HTERT RPE-1 (cell line): ENCODE measurements around the gene ETV6.

Experiments used
- in situ Hi-C: fragments of 300-500 bp; cut with MboI; formaldehyde crosslinking; loops from 4 replicates; pipeline ENCODE4 v1.14.3; 2020; ENCODE audit warnings: low sequenced_read_pairs

ETV6 gene

DNA sequence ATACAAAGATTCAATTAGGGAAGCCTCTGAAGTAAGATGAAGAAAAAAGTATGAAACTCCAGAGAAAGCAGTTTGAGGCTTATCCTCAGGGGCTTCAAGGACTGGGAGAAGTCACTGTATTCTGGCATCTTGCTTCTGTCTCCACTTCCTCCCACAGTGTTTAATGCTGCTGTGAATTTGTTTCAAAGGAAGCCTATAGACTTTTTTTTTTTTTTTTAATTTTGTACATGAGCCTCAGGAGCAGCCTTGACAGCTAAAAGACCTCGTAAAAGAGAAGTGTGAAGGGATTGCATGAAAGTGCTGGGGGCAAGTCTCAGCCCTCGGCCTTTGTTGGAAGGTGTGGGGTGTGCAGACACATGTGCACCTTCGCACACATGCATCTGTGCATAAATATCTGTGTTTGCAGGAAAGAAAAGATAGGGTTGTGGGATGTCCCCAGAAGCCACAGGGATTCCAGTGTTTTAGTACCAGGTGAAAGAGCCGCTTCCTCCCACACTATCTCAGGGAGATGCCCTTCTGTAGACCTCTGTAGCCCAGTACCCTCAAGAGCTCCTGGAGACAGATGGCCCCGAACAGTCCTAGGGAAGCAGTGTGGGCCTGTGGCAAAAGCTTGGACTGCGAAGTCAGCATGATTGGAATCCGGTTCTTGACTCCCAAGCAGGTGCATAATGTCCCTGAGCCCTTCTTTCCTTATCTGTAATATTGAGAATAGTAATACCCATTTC, 227.8 kb downstream of the ETV6 start:
- in situ Hi-C loops, result no loop called here

DNA sequence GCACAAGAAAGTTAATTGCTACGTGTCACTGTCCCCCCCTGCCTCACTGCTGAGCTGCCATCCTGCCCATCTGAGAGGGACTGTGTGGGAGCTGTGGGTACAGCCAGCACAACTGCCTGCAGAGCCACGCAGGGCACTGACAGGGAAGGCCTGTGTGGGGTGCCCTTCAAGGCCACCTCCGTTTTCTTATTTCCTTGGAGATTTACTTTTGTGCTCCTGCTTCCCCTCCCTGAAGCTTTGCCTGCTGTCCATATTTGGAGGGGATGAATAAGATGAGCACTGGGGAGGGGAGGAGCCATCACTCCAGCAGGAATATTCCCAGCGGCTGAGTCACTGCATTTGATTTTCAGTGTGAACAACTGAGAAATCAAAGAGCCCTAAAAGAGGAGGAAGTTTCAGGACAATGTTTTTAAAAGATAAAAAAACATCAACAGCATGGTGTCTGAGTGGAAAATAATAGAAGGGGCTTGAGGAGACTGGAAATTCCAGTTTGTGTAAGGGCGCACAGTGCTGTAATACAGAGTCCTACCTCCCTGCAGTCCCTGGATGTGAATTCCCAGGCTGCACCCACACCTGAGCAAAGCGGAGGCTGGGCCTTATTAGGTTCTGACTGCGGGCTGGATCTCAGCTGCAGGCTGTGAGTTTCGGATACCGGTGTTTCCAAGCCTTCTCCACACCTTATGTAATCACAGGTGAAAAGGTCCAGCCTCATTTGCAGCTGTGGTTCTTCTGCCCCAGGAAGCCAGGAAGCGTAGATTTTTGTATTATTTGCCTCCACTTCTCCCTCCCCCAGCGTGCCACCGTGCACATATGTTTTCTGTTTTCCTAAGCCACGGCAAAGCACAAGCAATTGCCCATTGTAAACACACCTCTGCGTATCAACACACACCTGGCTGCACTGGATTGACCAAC, 228.7 kb downstream of the ETV6 start:
- in situ Hi-C loops, result no loop called here

DNA sequence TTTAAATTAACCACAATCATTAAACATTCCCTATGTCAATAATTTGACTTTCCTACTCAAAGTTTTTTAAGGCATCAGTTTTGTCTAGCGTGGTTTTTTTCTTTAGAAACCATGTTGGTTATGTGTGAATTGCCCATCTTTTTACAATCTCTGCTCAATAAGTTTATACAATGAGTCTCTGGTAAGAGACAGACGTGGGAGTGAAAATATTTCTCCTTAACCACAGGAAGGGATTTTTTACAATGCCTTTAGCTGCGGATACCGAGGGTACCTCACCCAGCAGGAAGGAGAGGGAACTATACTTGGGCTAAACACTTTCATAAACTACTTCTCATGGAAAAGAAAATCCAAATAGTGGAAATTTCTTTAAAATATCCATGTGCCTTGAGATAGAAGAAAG, 229.8 kb downstream of the ETV6 start:
- in situ Hi-C loops, result no loop called here

DNA sequence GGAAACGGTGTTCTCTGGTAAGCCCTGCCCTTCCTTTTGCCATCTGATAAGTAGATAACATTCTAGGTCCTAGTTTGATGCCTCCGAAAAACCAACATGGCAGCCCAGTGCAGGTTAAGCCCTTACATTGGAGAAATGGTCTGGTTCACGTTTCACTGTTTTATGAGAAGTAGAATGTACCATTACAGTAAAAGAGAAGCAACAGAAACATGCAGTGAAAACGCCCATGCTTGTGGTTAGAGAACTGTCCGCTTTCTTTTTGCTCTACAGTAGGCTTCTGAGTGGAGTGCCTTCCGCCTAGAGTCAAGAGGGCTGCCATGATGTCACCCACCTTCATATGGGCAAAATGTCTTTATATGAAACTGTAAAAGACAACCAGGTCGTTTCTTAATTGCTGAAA, 230.9 kb downstream of the ETV6 start:
- in situ Hi-C loops, result no loop called here

DNA sequence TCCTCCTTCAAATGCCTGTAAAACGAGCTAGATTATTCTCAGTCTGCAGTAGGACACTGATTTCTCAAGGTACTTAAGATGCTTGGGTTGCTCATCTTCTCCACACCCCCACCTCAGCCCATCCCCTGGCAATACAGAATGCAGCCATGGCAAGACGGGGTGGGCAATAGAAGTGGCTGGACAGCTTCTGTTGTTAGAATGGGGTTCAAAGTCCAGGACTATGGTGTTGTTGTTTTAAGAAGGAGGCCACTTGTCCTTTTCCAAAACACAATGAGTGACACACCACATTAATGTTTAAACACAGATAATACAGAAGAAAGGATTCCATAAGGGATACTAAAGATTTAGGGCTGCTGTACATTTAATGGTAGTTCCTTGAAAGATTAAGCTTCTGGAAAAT, 232.4 kb downstream of the ETV6 start:
- in situ Hi-C loops, result no loop called here

DNA sequence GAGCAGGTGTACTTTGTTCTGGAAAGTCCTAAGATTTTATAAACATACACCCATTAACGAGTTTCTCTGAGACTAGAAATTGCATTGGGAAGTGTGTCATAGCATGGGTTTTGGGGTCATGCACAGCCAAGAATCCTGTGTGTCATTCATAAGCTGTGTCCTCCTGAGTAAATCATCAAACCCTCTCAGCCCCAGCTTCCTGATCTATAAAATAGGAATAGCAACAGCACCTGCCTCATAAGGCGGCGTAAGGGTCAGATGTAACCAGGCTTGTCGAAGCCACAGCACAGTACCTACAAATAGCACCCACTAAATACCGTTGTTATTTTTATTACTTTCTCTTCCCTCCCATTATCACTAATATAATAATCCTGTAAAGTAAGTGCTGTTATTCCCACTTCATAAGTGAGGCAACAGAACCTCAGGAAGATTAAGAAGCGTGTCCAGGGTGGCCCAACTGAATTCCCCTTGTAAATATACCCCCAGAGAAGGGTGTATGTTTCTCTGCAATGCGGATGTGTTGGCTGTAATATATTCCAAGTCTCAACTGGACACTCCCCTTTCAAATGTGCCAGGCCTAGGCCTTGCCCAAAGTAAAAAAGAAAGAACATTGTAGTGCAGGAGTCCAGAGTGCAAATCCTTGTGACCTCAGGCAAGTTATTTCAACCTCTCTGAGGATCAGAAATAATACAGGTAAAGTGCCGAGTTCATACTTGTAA, 233.0 kb downstream of the ETV6 start:
- in situ Hi-C loops, result no loop called here

DNA sequence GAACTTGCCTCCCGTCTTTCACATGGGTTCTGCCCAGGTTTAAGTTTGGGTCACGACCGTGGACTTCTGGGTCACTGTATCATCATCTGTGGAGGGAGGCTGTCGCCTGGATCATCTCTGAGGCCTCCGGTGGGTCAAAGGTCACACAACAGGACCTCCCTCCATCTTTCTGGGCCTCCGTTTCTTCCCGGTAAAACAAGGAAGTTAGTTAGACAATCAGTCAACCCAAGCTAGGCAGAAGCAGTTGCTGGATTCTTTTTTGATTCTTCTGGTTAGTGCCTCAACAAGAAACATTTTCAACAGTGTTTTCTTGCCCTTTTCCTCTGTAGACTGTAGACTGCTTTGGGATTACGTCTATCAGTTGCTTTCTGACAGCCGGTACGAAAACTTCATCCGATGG, 234.6 kb downstream of the ETV6 start:
- in situ Hi-C loops, result no loop called here

DNA sequence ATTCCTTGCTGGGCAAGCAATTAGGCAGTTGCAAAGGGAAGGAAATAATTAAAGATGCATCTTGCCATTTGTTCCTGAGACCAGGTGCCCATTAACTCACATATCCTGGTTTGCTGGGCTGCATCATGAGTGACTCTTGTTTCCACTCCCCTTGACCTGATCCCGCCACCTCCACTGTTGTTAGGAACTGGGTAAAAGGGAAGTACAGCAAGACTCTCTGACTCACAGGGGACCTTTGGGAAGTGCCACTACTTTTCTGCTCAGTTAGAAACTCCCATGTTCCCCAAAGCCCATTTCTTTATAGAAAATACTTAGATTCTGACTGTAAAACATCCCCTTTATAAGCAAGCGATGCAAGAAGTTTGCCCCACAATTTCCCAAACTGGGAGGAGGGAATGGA, 235.2 kb downstream of the ETV6 start:
- in situ Hi-C loops, result no loop called here

DNA sequence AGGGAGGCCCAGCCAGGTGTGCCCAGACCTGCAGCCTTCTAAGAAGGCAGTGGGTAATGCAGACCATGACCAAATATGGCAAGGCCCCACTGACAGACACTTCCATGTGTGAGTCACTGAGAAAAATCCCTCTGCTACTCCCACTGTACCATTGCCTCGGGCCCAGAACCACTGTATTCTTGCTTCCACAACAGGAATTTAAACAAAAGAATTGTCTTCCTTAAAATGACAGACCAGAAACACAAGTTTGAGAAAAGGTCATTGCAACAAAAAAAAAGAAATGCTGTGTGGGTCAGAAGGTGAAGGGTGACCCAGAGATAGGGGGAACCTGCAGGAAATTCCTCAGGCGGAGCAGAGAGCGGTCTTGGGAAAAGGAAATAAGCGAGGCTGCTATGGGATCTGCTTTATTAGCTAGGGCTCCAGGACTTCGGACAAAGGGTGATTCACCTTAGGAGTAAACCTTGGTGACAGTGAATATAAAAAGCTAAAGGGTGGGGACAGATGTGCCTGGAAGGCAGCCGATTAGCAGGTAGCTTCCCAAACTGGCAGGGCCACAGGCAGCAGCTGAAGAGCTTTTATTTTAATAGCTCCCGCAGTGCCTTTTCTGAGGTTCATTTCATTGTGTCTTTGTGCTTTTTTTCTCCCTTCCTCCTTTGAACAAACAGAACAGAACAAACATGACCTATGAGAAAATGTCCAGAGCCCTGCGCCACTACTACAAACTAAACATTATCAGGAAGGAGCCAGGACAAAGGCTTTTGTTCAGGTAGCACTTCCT, 236.0 kb downstream of the ETV6 start:
- in situ Hi-C loops, result no loop called here

DNA sequence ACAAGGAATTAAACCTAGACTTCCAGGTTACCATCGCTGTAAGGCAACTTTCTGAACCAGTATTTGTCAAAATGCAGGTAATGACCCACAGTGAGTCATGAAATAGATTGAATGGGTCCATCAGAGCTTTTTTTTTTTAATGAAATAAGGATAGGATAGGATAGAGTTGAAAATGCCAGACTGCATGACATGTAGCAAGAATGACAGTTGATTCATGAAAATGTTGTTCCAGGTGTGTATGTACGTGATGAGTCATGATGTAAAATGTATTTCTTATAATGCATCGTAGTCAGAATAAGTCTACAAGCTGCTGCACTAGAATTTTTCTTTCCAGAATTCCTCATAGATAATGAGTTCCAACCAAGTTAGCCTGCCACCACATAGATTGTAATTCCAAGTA, 236.9 kb downstream of the ETV6 start:
- in situ Hi-C loops, result no loop called here

DNA sequence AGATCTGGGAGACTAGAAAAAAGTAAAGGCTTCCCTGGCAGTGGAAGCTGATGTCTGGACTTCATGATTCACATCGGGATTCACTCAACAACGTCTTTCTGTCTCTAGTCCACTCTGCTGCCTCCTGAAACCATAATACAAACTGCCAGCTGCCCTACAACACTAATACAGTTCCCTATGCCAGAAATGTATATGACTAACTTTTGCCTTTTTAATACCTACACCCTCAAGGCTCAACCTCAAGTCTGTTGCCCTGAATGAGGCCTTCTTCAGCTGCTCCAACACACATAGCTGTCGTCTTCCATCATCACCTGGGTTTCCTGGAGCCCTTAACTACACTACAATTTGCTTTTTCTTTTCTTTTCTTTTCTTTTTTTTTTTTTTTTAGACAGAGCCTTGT, 238.6 kb downstream of the ETV6 start:
- in situ Hi-C loops, result no loop called here

DNA sequence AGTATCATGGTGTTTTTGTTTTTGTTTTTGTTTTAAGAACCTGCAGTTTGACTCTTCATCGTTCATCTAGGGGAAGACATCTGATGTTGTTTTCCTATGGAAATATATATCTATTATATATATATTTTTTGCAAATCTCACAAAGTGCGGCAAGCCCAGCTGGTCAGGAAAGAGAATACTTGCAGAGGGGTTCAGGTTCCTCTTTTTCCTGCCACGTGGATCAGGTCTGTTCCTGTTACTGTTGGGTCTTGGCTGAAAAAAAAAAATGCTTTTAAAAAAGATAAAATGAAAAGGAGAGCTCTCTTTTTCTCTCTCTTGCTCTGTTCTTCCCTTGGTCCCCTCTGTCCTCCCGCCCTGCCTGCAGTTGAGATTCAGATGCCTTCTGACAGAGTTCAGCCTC, 241.9 kb downstream of the ETV6 start:
- in situ Hi-C loops, result no loop called here

DNA sequence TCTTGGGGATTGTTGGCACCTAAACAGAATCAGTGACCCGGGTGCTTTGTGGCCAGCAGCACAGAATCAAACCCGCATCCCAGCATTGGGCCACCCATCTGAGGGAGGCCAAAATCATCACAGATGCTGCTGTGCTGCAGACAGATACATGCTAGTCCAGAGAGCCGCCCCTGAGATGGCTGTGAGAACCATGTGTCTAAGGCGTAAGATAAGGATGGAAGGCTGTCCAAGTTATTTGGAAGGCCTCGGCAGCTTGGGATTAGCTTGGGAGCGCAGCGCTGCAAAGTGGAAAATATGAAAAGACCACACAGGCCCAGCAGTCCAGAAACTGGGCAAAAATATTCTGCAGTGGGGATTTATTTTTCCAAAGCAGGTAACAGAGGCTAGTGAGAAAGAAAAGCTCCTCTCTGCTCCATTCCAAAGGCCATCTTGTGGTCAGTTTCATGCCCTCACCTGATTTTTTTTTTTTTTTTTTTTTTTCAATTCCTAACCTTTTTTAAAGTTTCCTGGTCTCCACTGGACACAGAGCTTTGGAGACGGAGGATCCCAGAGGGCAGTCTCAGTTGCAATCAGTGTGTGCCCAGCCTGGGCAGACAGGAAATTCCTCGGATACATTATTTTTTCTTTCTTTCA, 242.4 kb downstream of the ETV6 start:
- in situ Hi-C loops, result no loop called here

DNA sequence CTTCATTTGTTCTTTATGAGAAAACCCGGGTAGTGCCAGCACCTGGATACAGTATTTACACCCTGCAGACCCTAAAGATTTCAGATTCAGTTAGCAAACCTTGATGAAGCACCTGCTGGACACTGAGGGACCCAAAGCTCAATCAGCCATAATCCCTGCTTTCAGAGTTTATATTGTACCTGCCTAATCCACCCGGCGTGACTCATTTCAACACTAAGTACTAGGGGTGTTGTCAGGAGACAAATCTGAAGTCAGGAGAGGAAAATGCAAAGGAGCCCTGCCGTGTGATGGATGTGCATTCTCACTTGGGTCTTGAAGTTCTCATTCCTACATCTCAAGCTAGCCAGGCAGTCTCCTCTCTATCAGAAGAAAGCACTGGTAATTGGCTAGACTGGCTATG, 244.5 kb downstream of the ETV6 start:
- in situ Hi-C loops, result no loop called here

DNA sequence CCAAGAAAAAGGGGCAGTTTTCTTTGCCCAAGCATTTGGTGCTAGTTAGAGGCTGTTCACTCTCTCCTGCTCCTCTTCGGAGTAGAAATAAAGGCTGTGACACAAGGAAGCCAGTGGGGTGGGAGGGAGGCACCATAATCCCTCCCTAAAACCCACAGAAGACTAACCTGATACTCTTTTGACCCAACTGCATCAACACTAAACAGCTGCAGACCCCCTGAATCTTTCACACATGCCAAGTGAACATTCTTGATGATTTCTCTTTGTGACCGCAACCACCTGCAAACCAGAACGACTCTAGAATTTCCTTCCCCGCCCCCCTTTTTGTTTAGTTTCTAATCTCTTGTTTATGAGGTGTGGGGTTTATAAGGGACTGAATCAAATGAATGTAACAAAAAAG, 245.4 kb downstream of the ETV6 start:
- in situ Hi-C loops, result no loop called here

DNA sequence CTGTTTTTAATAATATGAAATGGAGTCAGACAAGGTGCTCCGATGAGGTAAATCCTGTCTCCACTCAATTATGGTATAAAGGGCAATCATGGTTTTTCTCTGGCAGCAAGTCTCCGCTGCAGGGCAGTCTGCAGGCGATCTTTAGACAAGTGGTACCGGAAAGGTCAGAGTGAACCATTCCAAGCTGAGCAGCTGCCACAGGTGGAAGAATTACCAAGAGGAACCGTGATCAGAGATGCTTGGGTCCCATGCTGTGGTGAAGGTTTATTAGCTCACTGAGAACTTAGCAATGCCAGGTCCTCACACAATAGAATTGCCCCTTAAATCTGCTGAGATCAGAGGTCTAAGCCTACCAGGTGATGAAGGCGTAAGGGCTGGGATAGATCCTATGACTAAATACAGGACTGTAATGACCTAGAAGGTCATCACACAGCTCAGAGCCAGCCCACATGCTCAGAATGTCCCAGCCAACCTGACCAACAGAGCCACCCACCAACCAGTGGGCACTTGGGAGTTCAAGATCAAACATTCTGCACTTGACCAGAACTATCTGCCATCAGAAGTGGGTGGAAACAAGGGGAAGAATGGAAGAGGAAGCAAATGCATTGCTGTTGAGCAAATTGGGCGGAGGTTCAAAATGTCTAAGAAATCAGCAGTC, 246.1 kb downstream of the ETV6 start:
- in situ Hi-C loops, result no loop called here

DNA sequence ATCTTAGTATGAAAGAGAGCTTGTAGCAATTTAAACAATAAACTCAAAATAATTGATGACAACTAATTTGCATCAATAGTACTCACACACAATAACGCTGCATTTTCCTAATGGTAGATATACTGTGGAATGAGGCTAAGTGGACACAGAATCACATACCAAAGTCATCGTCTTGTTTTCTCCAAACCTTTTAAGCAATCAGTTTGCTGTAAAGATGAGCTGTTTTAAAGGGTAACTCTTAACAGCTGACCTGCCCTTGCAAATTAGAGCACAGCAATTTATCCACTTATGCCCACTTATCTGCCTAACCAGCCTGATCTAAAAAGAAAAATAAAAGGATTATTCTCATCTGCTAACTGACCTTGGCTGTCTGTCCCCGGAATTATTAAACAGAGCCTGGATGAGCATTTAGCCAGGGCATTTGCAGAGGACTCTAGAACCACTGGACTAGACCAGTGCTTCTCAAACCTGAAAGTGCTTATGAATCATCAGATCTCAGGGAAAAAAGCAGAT, 247.0 kb downstream of the ETV6 start:
- in situ Hi-C loops, result no loop called here

DNA sequence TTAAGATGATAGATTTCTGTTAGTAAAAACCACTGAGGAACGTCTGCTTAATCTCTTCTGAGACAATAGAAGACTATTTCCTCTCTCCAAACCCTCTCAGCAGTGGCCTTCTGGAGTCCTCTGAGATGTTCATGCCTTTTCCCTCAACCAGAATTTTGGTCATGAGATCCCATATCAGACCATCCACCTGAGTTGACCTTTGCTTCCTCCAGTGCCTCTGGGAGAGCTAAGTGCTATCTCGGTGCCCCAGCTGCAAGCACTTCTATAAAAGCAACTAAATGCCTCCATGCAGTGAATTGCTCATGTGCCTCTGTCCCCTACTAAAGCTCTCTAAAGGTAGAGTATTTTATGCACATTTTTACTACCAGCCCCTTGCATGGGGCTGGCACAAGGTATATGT, 248.4 kb downstream of the ETV6 start:
- in situ Hi-C loops, result no loop called here

DNA sequence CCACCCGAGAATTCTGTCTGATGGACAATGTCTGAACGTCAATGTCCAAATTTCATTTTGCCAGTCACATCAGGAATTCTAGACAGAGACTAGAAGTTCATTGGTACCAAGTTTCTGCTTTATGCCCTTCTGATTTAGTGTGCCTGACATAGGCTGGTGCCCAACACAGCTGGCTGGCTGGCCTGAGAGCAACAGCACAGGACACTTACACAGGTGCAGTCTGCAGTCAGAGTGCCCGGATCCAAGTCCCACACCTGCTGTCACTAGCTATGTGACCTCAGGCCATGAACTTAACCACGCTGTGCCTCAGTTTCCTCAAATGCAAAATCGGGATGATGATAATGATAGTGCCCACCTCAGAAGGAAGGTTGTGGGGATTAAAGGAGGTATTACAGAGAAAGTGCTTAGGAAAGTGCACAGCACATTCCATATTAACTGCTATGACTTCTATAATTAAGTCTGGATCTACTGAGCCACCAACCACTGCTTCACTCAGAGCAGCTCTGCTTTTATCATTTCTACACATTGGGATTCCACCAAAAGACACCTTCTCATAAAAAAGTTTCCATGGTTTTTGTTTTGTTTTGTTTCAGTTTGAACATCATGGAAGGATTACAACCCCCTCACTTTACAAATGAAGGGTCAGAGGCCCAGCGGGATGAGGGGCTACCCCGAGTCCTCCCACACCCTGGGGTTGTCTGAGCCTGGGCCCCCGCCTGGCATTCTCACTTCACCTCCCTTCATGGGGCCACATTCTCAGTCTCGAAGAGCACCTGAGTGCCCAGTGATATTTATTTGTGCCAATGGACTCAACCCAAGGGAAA, 252.4 kb downstream of the ETV6 start:
- in situ Hi-C loops, result no loop called here
